PC-3 (cell line): ENCODE data around the gene APOL4. TPM values are rescaled to one million over a fixed set of nuclear protein-coding genes. Genes with fewer than 3 reads are reported as not detected.

ENCODE experiments used
- ATAC-seq: fragments of 200-7000 bp; cut with Tn5 transposase; 2 replicates; pipeline ENCODE4 v1.9.1; 2020; ENCODE audit warnings: mild to moderate bottlenecking, moderate library complexity
- BruUV-seq: library from RNA; stranded (reverse); fragments of 400-500 nt; replicated peaks from 2 replicates; lab custom pipeline; 2021; lab: Mats Ljungman, UMichigan
- CTCF ChIA-PET: fragments of 300-600 bp; sonication (Branson Sonifier 250); formaldehyde crosslinking; loops from one replicate; lab custom pipeline; 2022; ENCODE audit warnings: antibody characterized with exemption; lab: Charles Lee
- POLR2A ChIA-PET: fragments of 300-600 bp; sonication (Branson Sonifier 250); formaldehyde crosslinking; loops from one replicate; lab custom pipeline; 2022; ENCODE audit warnings: antibody characterized with exemption; ENCODE audit not compliant: unreplicated experiment; lab: Charles Lee
- DNase-seq: peaks from one replicate; pipeline ENCODE4 v3.0.0-alpha.2; 2015
- H2AFZ ChIP-seq: fragments of 300-600 bp; sonication (generic); 2 replicates; pipeline ENCODE4 v1.6.0; 2016; ENCODE audit warnings: antibody characterized with exemption, low read length
- H3F3A ChIP-seq: fragments of 300-600 bp; sonication (generic); one replicate; pipeline ENCODE4 v1.6.0; 2017; ENCODE audit warnings: antibody characterized with exemption, low read length, control low read depth, mild to moderate bottlenecking; ENCODE audit not compliant: unreplicated experiment
- H3K27ac ChIP-seq: fragments of 300-600 bp; sonication (generic); 2 replicates; pipeline ENCODE4 v1.5.1; 2016; ENCODE audit warnings: mild to moderate bottlenecking, low read length
- H3K27me3 ChIP-seq: fragments of 300-600 bp; sonication (generic); 2 replicates; pipeline ENCODE4 v1.6.1; 2016; ENCODE audit warnings: low read length, mixed read lengths
- H3K36me3 ChIP-seq: fragments of 300-600 bp; sonication (generic); 2 replicates; pipeline ENCODE4 v1.6.1; 2016; ENCODE audit warnings: low read depth, mixed run types, low read length, mixed read lengths
- H3K4me1 ChIP-seq: fragments of 300-600 bp; sonication (generic); 2 replicates; pipeline ENCODE4 v1.5.1; 2016; ENCODE audit warnings: low read length; ENCODE audit not compliant: insufficient read depth
- H3K4me2 ChIP-seq: fragments of 300-600 bp; sonication (generic); 2 replicates; pipeline ENCODE4 v1.6.0; 2016; ENCODE audit warnings: low read length
- H3K4me3 ChIP-seq: fragments of 300-600 bp; sonication (generic); 2 replicates; pipeline ENCODE4 v1.5.1; 2016; ENCODE audit warnings: mild to moderate bottlenecking, low read length, mixed read lengths
- H3K79me2 ChIP-seq: fragments of 300-600 bp; sonication (generic); 2 replicates; pipeline ENCODE4 v1.6.1; 2017; ENCODE audit warnings: low read length, mixed read lengths
- H3K9ac ChIP-seq: fragments of 300-600 bp; sonication (generic); 2 replicates; pipeline ENCODE4 v1.6.0; 2016; ENCODE audit warnings: mild to moderate bottlenecking, low read length
- H3K9me2 ChIP-seq: fragments of 300-600 bp; sonication (generic); replicated peaks from 2 replicates; pipeline ENCODE4 v1.6.1; 2016; ENCODE audit warnings: mixed run types, low read length, mixed read lengths
- H3K9me3 ChIP-seq: fragments of 300-600 bp; sonication (generic); 2 replicates; pipeline ENCODE4 v1.6.1; 2016; ENCODE audit warnings: low read length, mixed read lengths
- H4K20me1 ChIP-seq: fragments of 300-600 bp; sonication (generic); 2 replicates; pipeline ENCODE4 v1.6.1; 2016; ENCODE audit warnings: low read length, mixed read lengths
- CTCF ChIP-seq: fragments of 300-600 bp; sonication (generic); conservative IDR thresholded peaks from 2 replicates; pipeline ENCODE4 v1.5.1; 2017; ENCODE audit warnings: antibody characterized with exemption, low read depth, mild to moderate bottlenecking, low read length
- EZH2 ChIP-seq: fragments of 300-600 bp; sonication (generic); IDR thresholded peaks from one replicate; pipeline ENCODE4 v1.6.1; 2017; ENCODE audit warnings: antibody characterized with exemption, mild to moderate bottlenecking, low read length; ENCODE audit not compliant: unreplicated experiment
- EZH2phosphoT487 ChIP-seq: fragments of 300-600 bp; sonication (generic); IDR thresholded peaks from 2 replicates; pipeline ENCODE4 v1.6.1; 2018; ENCODE audit warnings: mild to moderate bottlenecking, antibody characterized with exemption, low read length, borderline replicate concordance
- intact Hi-C: fragments of 100-400 bp; cut with micrococcal nuclease; formaldehyde crosslinking; loops from 2 replicates; pipeline ENCODE4 v1.9.0; 2023
- total RNA-seq: library from RNA; depleted of rRNA; stranded (reverse); fragments of >200 nt; gene quantifications from 2 replicates; pipeline ENCODE4 v1.2.3, GENCODE V29; 2014

APOL4 gene
- total RNA-seq, 1 experiment from 2014 or later: 0.04 TPM

GRCh38 chr22:36156119-36156514, 45.5 kb downstream of the APOL4 start:
- intact Hi-C loops: no loop called here
- Histone ChIP-seq H3K27ac (no peak overlapping the region), H3K79me2 (no peaks in the 10 kb centered on the region), H3K9me2 (no peaks in the 10 kb centered on the region), H2AFZ (peak overlapping the region; percentile 73; the same call in 1 of the 2 replicates), H3K9ac (no peak overlapping the region), H3K9me3 (no peaks in the 10 kb centered on the region), H3K4me1 (peaks cover 12% of the 10 kb centered on the region), H3K4me3 (no peak overlapping the region), H3K27me3 (no peaks in the 10 kb centered on the region), H3F3A (no peaks in the 10 kb centered on the region), H4K20me1 (no peaks in the 10 kb centered on the region), H3K36me3 (no peaks in the 10 kb centered on the region), H3K4me2 (peak overlapping the region; percentile 75; the same call in 1 of the 2 replicates)
- DNase-seq: no peak
- TF ChIP-seq EZH2 (no peak), CTCF (no peak)
- no TSS peak for BruUV-seq
- POLR2A ChIA-PET: no interaction called here
- CTCF ChIA-PET: no interaction called here
- no peak for ATAC-seq

GRCh38 chr22:36155702-36156101, 45.9 kb downstream of the APOL4 start:
- TF ChIP-seq EZH2phosphoT487 (no peak), CTCF (no peak), EZH2 (no peak)
- ATAC-seq (no peak), DNase-seq (no peak)
- intact Hi-C loops: no loop called here
- Histone ChIP-seq H3K9ac (no peak overlapping the region), H2AFZ (no peak overlapping the region), H3K4me1 (peaks cover 12% of the 10 kb centered on the region), H3K9me2 (no peaks in the 10 kb centered on the region), H3F3A (no peaks in the 10 kb centered on the region), H3K27me3 (no peaks in the 10 kb centered on the region), H3K27ac (no peak overlapping the region), H3K79me2 (no peaks in the 10 kb centered on the region), H3K36me3 (no peaks in the 10 kb centered on the region), H3K4me3 (no peak overlapping the region), H3K9me3 (no peaks in the 10 kb centered on the region), H3K4me2 (no peak overlapping the region), H4K20me1 (no peaks in the 10 kb centered on the region)
- CTCF ChIA-PET: no interaction called here
- POLR2A ChIA-PET: no interaction called here
- BruUV-seq: no TSS peak

GRCh38 chr22:36154423-36154945, 47.1 kb downstream of the APOL4 start:
- no peaks in the 10 kb centered on the region for H3F3A ChIP-seq
- ATAC-seq (no peak), DNase-seq (no peak)
- no peaks in the 10 kb centered on the region for H3K9me3 ChIP-seq
- CTCF ChIA-PET: no interaction called here
- intact Hi-C loops: loop anchor here (5.0 kb wide), 1 partner anchor 68 kb away; no protein-coding TSS in a partner anchor
- H3K9ac ChIP-seq: no peak overlapping the region
- H3K4me2 ChIP-seq: no peak overlapping the region
- no peaks in the 10 kb centered on the region for H3K27me3 ChIP-seq
- H3K27ac ChIP-seq: no peak overlapping the region
- TF ChIP-seq EZH2 (no peak), EZH2phosphoT487 (no peak), CTCF (no peak)
- BruUV-seq: no TSS peak
- H3K79me2 ChIP-seq: no peaks in the 10 kb centered on the region
- H2AFZ ChIP-seq: no peak overlapping the region
- peaks cover 12% of the 10 kb centered on the region for H3K4me1 ChIP-seq
- no peaks in the 10 kb centered on the region for H3K9me2 ChIP-seq
- H4K20me1 ChIP-seq: no peaks in the 10 kb centered on the region
- H3K4me3 ChIP-seq: no peak overlapping the region
- POLR2A ChIA-PET: no interaction called here
- no peaks in the 10 kb centered on the region for H3K36me3 ChIP-seq
